Vagina (tissue), 2 donors: ENCODE data around the gene TRDN. TPM values are rescaled to one million over a fixed set of nuclear protein-coding genes. Genes with fewer than 3 reads are reported as not detected.

Source experiments
- DNase-seq, 2 donors: peaks; one replicate each; pipeline ENCODE4 v3.0.0-alpha.2; 2017; ENCODE audit errors: extremely low spot score in 2 of 2
- H3K27ac ChIP-seq: fragments of 200-600 bp; sonication (generic); one replicate; pipeline ENCODE4 v1.5.1; 2019
- H3K27me3 ChIP-seq: fragments of 200-600 bp; sonication (generic); one replicate; pipeline ENCODE4 v1.5.1; 2019
- H3K36me3 ChIP-seq, 2 donors: fragments of 200-600 bp; sonication (generic); one replicate each; pipeline ENCODE4 v1.5.1; 2017 to 2019
- H3K4me1 ChIP-seq: fragments of 200-600 bp; sonication (generic); one replicate; pipeline ENCODE4 v1.5.1; 2019
- H3K4me3 ChIP-seq, 2 donors: fragments of 200-600 bp; sonication (generic); 1 replicate in 1 of 2; 2 replicates in 1 of 2; pipeline ENCODE4 v1.5.1; 2016 to 2019
- H3K9me3 ChIP-seq: fragments of 200-600 bp; sonication (generic); one replicate; pipeline ENCODE4 v1.5.1; 2019
- CTCF ChIP-seq, 3 experiments: fragments of 450-650 bp in 2 of 3; fragments of 200-600 bp in 1 of 3; sonication (generic) in 1 of 3; IDR thresholded peaks; one replicate each; pipeline ENCODE4 v1.5.1; 2017 to 2019; ENCODE audit warnings: antibody characterized with exemption in 3 of 3, mild to moderate bottlenecking in 2 of 3, moderate library complexity in 2 of 3
- POLR2A ChIP-seq, 2 donors: fragments of 450-650 bp; IDR thresholded peaks; one replicate each; pipeline ENCODE4 v1.6.1; 2017; ENCODE audit warnings: antibody characterized with exemption in 2 of 2, mild to moderate bottlenecking in 2 of 2, moderate library complexity in 2 of 2
- POLR2AphosphoS5 ChIP-seq, 2 donors: sonication (generic); formaldehyde crosslinking; IDR thresholded peaks; one replicate each; pipeline ENCODE4 v1.9.0; 2017; ENCODE audit warnings: antibody characterized with exemption in 2 of 2, mild to moderate bottlenecking in 2 of 2, low read depth in 1 of 2; ENCODE audit not compliant: insufficient read depth in 1 of 2
- intact Hi-C: fragments of 100-400 bp; cut with DNase I; formaldehyde crosslinking; loops from one replicate; pipeline ENCODE4 v1.15.1; 2023
- total RNA-seq: library from RNA; depleted of rRNA; stranded (reverse); fragments of >200 nt; gene quantifications from one replicate; pipeline ENCODE4 v1.2.3, GENCODE V29; 2016

TRDN gene
- total RNA-seq, 1 donor from 2014 or later, result not detected

GRCh38 chr6:123169774-123170095 lies 467.0 kb downstream of the TRDN start:
- no peak for DNase-seq
- no peaks in the 10 kb centered on the region for H3K36me3 ChIP-seq
- no peaks in the 10 kb centered on the region for H3K4me1 ChIP-seq
- TF ChIP-seq POLR2A (IDR thresholded peaks at IDR 0.05), result no peak
- no peak for TF ChIP-seq CTCF (IDR thresholded peaks at IDR 0.05)
- TF ChIP-seq POLR2AphosphoS5 (IDR thresholded peaks at IDR 0.05; ENCODE audit: insufficient read depth in 1 of 2, low read depth in 1 of 2), result no peak
- H3K27me3 ChIP-seq, result no peaks in the 10 kb centered on the region
- intact Hi-C loops, result no loop called here
- H3K27ac ChIP-seq, result no peak overlapping the region
- H3K9me3 ChIP-seq, result no peaks in the 10 kb centered on the region
- H3K4me3 ChIP-seq, result no peak overlapping the region

- TF ChIP-seq POLR2AphosphoS5 (IDR thresholded peaks at IDR 0.05; ENCODE audit: insufficient read depth in 1 of 2, low read depth in 1 of 2) (no peak), CTCF (IDR thresholded peaks at IDR 0.05) (no peak), POLR2A (IDR thresholded peaks at IDR 0.05) (no peak)
- DNase-seq, result no peak
- no peak overlapping the region for H3K27ac ChIP-seq
Measured at GRCh38 chr6:123168892-123169773, 467.6 kb downstream of the TRDN start.

GRCh38 chr6:123168466-123168865 lies 468.3 kb downstream of the TRDN start:
- Histone ChIP-seq H3K27me3 (no peaks in the 10 kb centered on the region), H3K36me3 (no peaks in the 10 kb centered on the region), H3K27ac (no peak overlapping the region), H3K4me3 (no peak overlapping the region), H3K4me1 (no peaks in the 10 kb centered on the region), H3K9me3 (no peaks in the 10 kb centered on the region)
- no peak for TF ChIP-seq POLR2A (IDR thresholded peaks at IDR 0.05)
- TF ChIP-seq CTCF (IDR thresholded peaks at IDR 0.05), result no peak
- TF ChIP-seq POLR2AphosphoS5 (IDR thresholded peaks at IDR 0.05; ENCODE audit: insufficient read depth in 1 of 2, low read depth in 1 of 2), result no peak
- DNase-seq, result no peak
- intact Hi-C loops, result no loop called here

More at GRCh38 chr6:123168892-123169773, 467.6 kb downstream of the TRDN start:
- no peaks in the 10 kb centered on the region for H3K4me1 ChIP-seq
- intact Hi-C loops, result no loop called here
- no peaks in the 10 kb centered on the region for H3K27me3 ChIP-seq
- H3K4me3 ChIP-seq, result no peak overlapping the region
- H3K9me3 ChIP-seq, result no peaks in the 10 kb centered on the region
- no peaks in the 10 kb centered on the region for H3K36me3 ChIP-seq

Other genes starting within 250 kb of the TRDN start
- not detected for gene NKAIN2, start 166.9 kb upstream of the TRDN start, total RNA-seq